ENCODE results near the gene MAPK8IP2.

DNA sequence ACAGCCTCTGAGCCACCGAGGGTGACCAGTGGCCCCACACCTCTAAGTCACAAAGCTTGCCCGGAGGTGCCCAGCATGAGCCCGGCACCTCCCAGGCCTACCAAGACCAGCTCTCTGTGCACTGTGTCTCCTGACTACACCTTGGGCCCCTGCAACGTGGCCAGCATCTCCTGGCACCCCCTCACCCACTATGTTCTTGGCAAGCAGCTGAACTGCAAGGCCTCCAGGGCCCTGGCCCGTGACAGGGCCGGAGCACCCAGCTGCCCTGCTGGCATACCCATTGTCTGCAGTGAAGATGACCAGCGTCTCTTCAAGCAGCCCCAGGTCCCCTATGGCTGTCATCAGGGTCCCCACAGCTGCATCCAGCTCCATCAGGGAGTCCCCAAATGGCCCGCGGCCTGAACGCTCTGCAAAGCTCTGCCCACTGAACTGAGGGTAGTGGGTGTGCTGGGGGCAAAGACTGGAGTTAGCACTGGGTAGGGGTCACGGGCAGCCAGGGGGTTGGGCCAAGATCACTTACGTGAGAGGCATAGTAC is 25.8 kb downstream of the MAPK8IP2 start:
- TF ChIP-seq POLR2A (IDR thresholded peaks at IDR 0.05) (no peak), POLR2AphosphoS5 (IDR thresholded peaks at IDR 0.05) (no peak)
- TF ChIP-seq, protein P1, sequence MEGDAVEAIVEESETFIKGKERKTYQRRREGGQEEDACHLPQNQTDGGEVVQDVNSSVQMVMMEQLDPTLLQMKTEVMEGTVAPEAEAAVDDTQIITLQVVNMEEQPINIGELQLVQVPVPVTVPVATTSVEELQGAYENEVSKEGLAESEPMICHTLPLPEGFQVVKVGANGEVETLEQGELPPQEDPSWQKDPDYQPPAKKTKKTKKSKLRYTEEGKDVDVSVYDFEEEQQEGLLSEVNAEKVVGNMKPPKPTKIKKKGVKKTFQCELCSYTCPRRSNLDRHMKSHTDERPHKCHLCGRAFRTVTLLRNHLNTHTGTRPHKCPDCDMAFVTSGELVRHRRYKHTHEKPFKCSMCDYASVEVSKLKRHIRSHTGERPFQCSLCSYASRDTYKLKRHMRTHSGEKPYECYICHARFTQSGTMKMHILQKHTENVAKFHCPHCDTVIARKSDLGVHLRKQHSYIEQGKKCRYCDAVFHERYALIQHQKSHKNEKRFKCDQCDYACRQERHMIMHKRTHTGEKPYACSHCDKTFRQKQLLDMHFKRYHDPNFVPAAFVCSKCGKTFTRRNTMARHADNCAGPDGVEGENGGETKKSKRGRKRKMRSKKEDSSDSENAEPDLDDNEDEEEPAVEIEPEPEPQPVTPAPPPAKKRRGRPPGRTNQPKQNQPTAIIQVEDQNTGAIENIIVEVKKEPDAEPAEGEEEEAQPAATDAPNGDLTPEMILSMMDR (IDR thresholded peaks at IDR 0.05 in 8 of 11, conservative IDR thresholded peaks at IDR 0.05 in 3 of 11) = no peak

Measured in spleen (tissue), 7 donors.